GM21381 (cell line): ENCODE data around the gene ABCB8.
A peak's percentile ranks its signal among the peaks of the same experiment; 100 is the strongest.

ENCODE experiments used
- ATAC-seq: cut with Tn5 transposase; IDR thresholded peaks from one replicate; pipeline ENCODE4 v1.9.1; 2021; ENCODE audit warnings: mild to moderate bottlenecking, moderate library complexity; ENCODE audit not compliant: unreplicated experiment

Gene ABCB8

DNA sequence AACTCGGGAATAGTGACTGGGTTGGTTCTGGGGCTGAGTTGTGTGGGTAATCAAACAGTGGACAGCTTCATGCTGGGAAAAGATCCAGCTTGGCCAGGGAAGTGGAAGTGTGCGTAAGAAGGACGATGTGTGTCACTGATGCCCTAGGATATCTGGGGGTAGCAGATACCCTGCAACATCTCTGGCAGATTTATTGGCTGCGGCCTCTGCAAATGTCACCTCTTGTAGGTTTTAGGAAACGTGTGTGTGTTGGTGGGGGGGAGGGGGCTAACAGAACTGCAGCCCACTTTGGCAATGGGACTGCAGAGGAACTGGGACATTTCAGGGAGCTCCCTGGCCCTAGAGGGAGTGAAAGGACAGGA is 57.1 kb downstream of the ABCB8 start:
- ATAC-seq: no peak

GRCh38 chr7:151085691-151086620 is 57.7 kb downstream of the ABCB8 start, which contains the start of gene AGAP3:
Gene AGAP3 (plus strand): TSS chr7:151086475. CDS start chr7:151086742, 267 bp downstream.
- peak; percentile 37 for ATAC-seq

GRCh38 chr7:151086802-151087244 is 58.6 kb downstream of the ABCB8 start:
- ATAC-seq: no peak

DNA sequence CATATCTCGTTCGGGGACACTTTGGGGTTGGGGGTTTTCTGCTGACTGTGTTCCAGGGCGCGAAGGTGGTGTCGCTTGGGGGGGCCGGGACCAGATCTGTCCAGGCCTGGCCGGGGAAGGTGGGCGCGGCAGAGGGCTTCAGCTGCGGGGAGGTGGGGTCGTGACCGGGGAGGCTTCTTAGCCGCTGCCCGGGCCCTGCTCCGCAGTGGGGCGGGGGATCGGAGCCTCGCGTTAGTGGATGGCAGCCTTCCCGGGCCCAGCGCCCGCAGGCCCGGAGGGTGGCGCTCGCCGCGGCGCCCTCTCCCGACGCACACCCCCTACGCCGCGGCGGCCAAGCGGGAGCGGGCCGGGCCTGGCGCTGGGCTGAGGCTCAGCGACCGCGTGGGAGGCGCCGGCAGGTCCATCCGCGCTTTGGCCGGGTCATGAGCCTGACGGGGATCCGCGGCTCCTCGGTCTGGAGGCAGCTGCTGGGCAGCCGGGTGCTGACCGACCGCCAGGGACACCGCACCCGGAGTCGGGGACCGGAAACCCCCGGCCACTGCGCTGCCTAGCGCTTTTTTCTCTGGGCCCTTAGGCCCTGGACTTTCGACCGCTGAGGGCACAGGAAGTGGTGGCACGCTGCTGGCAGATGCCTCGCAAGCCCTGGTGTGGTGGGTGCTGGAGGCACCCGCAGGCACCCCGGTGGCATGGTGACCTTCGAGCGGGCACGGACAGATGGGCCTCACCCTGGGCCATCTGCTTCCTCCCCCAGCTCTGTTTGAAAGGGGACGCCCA is 59.2 kb downstream of the ABCB8 start:
- ATAC-seq: peak; percentile 19

- ATAC-seq: no peak
Measured at GRCh38 chr7:151088019-151088855, 60.0 kb downstream of the ABCB8 start.

DNA sequence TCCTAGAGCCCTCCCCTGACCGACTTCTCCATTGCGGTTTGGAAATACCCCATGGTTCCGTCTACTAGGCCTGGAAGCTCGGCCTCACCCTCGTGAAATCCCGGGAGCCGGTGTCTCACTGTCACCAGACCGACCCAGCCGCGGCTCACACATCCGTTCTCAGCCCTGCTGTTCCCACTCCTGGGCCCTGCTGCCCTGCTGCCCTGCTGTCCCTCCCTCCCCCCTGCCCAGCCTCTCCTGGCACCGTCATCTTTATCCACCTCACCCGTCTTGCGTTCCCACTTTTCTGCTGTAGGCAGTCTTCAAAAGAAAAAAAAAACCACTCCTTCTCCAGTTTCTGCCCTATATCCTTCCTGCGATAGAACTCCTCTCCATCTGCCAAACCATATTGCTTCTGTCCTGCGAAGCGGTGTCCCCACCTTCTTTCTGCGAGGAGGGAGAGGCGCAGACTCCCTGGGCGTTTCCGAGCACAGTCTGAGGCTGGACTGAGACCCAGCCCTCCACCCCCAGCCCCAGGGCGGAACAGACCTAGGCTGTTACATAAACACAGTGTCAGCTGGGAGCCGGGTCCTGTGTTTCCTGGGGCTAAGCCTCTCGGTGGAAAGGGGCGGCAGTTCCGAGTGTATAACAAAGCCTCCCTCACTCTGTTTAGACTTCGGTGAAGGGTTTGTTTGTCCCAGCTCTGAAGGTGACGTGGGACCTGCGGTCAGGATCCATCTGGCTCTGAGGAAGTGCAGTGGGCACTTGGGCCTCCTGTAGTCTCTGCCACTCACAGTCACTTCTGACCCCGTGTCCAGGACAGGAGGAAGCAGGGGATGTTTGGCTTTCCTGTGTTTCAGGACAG is 60.8 kb downstream of the ABCB8 start:
- ATAC-seq: no peak

DNA sequence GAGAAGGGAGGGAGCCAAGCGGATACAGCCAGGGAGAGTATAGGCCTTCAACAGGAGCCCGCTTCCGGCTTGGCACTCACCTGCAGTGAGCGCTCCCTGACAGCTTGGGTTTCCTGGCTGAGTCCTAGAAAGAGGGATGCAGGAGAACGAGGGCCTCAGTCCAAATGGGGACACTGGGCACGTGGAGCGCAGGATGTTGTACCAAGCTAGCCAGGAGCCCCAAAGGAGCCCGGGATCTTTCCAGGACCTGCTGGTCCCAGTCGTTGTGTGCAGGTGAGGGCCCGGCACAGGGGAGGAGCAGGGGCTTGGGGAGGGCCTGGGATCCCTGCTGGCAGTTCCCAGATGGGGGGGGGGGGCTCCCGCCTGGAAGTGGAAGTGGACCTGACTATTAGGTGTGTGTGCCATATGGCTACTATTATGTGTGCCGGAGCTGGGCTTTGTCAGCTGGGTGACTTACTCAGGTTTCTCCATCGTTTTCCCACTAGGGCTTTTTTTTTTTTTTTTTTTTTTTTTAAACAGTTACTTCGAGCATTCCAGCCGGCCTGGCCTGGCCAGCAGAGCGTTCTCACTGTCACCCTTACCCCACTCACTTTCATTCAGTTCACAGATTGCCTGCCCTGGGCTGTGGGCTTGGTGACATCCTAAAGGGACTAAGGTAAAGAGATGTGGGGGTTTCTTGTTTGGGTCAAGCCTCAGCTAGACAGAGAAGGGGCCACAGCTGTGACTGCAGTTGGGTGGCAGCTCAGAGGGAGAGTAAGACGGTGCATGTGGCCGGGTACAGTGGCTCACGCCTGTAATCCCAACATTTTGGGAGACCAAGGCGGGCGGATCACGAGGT is 61.9 kb downstream of the ABCB8 start:
- ATAC-seq: no peak

- no peak for ATAC-seq
Measured at GRCh38 chr7:151091003-151091402, 62.8 kb downstream of the ABCB8 start.

DNA sequence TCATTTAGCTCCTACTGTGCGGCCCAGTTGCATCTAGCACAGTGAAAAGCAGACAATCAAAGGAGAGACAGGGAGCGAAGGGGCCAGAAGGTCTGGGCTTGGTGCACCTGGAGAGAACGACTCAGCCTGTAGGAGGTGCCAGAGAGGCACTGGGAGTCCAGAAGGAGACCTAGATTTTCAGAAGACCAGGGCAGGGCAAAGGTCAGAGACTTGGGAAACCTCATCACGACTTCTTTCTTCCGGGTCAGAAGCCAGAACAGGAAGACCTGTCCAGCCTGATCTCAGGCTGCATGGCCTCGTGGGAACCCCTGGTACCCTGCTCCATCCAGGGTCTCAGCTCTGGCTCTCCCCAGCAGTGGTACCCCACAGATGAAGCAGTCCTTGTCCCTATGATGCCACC is 63.2 kb downstream of the ABCB8 start:
- no peak for ATAC-seq

GRCh38 chr7:151091988-151092387 is 63.7 kb downstream of the ABCB8 start:
- no peak for ATAC-seq

DNA sequence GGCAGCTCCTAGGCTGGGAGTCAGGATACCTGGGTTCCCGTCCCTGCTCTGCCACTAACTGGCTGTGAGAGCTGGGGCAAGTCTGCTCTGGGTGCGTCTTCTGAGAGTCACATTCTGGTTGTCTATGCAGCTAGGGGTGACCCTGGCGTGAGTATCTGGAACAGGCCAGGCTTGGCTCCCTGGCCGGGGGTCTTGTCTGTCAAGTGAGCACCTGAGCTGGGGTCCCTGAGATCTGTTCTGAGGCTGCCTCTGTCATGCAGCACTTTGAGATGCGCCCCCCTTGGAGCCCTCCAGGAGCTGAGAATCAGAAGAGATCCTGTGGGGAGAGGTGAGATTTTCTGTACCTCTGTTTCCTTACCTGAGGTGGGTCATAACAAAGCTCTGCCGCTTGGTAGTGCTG is 65.5 kb downstream of the ABCB8 start:
- ATAC-seq: no peak

DNA sequence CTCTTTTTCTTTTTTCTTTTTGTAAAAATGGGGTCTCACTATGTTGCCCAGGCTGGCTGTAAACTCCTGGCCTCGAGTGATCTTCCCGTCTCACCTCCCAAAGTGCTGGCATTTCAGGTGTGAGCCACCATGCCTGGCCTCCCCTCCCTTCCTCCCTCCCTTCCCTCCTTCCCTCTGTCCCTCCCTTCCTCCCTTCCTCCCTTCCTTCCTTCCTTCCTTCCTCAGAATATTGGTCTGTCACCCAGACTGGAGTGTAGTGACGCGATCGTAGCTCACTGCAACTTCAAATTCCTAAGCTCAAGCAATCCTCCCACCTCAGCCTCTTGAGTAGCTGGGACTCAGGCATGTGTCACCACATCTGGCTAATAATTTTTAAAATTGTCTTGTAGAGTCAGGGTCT is 66.4 kb downstream of the ABCB8 start:
- no peak for ATAC-seq

- no peak for ATAC-seq
Measured at GRCh38 chr7:151095123-151095797, 67.0 kb downstream of the ABCB8 start.

GRCh38 chr7:151095828-151096475 is 67.7 kb downstream of the ABCB8 start:
- no peak for ATAC-seq
